NCI-H82 (cell line): ENCODE data around the gene TBL2.
"Not testable (repeated sequence)": the region's sequence is repeated elsewhere in the genome, so short reads cannot be mapped to it uniquely, and the experiment has no call there.

ENCODE experiments used
- DNase-seq: peaks from one replicate; lab custom pipeline; 2025; lab: John Stamatoyannopoulos, UW

Gene TBL2

DNA sequence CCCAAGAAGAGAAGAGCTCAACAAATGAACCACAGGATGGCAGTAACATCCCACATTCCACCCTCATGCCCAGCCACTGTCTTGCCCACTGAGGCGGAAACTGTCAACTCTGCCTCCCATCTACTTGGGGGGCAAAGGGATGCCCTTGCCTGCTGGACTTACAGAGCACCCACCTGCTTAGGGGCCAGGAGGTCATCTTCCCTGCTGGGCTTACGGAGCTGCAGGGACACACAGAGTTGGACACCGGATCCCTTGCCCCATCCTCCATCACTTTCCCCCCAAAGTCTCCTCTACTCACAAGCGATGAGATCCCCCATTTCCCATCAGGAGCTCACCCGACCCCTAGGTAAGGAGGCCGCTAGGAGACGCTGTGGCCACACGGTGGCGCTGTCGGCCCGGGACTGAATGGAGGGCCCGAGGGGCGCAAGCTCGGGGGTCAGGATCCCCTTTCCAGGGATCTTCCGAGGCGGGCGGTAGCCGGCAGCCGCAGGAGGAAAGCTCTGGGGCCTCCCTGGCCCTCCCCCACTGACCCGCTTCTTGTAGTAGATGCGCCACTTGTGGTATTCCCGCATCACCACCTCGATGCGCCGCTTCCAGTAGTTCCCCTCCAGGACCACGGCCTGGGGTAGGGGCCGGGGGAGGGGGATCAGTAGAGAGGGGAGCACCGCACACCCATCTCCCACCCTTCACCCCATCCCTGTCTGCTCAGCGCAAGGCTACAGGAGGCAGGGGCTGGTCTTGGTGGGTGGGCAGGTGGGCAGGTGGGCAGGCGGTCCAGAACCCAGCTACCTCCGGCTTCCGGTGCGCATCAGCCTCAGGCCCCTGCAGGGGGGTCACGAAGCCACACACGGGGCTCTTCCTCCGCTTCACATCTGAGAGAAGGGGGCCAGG is 28.7 kb upstream of the TBL2 start:
- peak; percentile 79 for DNase-seq

GRCh38 chr7:73605601-73606220 is 27.3 kb upstream of the TBL2 start:
- no peak for DNase-seq

DNA sequence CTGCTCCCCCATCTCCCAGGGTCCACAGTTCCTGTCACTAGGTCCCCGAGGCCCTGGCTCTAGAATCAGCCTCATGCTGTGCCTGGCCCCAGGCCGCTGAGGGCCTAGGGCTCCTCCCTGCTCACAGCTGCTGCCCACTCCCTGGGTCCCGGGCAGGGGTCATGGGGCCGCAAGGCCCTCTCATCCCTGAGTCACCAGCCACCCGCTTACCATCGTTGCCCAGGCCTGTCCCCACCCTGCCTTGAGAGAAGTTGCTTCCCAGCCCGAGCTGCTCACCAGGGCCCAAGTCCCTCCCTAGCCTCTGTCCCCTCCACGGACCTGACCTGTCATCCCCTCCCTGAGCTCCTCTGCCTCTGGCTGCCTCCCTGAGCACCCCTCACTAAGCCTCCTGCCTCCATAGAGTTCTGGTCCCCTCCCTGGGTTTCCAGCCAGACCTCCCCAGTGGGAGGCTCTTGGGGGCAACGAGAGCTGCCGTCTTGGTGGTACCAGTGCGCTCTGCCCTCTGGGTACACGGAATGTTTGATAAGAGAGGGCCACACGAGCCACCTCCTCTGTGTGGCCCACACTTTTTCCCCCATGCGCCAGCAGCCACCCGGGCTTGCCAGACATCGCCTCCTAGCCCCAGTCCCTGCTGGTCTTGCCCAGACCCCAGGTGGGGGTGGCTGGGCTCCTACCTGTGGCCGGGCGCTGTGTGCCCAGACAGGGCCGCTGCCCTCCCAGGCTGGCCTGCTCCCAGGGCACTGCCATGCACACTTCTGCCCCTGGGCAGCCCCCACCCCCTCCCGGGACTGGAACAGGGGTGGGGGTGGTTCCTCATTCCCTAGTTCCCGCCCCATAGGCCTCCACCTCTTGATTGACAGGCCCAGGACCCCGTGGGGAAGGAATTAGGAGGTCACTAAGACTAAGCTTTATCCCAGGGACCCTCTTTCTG is 24.6 kb upstream of the TBL2 start:
- peak; percentile 66 for DNase-seq

DNA sequence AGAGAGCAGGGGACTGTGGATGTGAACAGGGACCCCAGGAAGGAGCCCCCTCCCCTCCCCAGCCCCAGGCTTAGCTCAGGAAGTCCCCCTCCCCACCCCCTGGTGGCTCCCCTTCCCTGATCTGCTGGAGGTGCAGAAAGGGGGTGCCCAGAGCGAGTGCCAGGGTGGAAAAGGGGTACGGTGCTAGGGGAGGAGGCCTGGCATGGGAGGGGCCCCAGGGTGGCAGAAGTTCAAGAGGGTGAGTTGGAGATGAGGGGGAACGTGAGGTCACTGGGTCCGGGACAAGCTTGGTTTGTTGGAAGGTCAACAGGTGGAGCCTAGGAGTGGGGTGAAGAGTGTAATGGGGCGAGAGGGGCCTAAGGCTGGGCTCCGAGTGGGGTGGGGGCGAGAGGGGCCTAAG is 21.5 kb upstream of the TBL2 start:
- no peak for DNase-seq

DNA sequence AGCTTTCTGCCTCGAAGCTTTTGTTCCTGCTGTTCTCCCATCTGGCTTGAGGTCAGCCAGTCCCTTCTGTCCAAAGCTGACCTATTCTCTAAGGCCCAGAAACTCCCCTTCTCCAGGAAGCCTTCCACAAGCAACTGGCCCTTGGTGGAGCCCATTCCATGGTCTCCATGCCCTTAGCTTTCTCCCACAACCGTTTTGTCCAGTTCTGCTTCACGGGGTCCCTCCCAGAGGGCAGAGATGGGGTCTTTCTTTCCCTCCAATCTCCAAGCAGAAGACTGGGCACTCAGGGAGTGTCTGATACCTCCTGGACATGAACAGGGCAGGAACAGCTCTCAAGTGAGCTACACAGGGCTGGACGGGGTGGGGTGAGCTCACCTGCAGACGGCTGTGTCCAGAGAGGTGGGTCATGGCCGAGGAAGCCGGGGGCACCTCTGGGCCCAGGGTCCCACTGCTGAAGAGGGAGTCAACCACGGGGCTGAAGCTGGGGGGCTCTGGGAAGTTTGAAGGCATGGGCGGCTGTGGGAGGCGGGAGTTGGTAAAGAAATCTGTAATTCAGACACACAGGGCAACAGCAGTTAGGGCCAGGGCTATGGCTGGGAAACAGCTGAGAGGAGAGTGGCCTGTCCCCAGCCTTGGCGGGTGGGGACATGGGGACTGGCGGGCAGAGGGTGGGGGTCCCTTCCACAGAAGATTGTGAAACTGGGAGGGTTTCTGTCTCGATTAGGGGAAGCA is 20.9 kb upstream of the TBL2 start:
- no peak for DNase-seq

- DNase-seq, result no peak
These were observed 19.8 kb upstream of the TBL2 start for GRCh38 chr7:73597978-73598782.

GRCh38 chr7:73596191-73597065 is 18.0 kb upstream of the TBL2 start:
- DNase-seq, result no peak

DNA sequence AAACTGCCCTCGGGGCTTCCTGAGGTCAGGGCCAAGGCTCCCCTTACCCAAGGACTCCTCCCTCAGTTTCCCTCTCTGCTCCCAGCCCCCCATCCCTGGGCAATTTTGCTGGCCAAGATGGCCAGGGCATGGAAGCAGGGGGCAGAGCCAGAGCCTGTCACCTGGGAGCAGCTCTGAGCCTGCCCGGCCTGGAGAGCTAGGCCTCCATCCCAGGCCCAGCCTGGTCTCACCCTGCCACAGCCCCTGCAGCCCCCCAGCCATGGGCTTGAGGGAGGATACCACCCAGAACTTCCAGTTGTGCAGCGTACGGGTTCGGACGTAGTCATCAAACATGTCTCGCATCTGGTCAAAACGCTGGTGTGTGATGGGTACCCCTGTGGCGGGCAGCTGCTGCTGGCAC is 17.0 kb upstream of the TBL2 start:
- DNase-seq, result no peak

DNA sequence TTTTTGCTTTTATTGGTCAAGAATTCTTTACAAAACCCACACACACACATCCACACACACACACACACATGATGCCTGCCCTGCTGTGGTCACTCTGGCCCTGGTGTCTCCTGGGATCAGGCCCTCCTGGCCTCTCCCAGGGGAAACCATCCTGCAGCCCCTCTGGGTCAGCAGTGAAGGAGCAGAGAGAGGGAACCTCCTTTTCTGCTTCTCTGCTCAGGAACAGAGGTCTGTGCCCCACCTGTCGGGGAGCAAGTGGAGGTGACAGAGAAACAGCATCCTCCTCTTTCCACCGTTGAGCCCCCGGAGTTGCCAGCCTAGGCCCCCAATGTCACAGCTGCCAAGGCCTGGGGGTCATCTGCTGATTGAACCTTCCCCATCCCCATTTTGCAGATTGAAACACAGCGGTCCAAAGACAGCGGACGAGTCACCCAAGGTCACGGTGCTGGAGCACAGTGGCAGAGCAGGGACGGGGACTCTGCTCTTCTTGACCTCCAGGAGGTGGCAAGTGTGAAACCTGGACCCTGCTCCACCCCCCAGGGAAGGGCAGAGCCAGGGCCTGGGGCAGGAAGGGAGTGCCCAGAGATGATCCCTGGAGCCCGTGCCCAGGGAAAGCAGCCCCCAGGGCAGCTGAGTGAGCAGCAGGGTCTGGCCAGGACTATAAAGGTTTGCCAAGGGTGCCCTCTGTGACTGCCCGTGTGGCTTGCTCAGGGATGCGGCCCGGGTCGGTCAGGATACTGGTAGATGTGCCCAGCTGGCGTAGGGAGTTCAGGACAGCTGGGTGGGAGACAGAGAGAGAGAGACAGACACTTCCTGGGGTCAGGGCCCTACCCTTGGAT is 15.0 kb upstream of the TBL2 start:
- no peak for DNase-seq

DNA sequence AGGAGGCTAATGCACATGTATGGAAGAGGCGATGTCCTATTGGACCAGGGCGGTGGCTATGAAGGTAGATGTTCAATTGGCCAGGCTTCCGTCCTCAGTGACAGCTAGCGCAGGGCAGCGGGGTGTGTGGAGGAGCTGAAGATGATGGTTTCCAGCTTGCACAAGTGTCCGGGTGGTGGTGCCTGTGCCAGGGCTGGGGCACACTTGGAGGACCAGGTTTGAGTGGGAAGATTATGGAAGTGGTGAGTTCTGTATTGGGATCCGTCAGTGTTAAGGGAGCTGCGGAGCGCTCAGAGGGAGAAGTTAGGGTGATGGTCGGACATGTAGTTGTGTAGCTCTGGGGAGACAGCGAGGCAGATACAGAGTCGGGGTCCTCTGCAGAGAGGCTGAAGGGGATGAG is 8.5 kb upstream of the TBL2 start:
- no peak for DNase-seq

DNA sequence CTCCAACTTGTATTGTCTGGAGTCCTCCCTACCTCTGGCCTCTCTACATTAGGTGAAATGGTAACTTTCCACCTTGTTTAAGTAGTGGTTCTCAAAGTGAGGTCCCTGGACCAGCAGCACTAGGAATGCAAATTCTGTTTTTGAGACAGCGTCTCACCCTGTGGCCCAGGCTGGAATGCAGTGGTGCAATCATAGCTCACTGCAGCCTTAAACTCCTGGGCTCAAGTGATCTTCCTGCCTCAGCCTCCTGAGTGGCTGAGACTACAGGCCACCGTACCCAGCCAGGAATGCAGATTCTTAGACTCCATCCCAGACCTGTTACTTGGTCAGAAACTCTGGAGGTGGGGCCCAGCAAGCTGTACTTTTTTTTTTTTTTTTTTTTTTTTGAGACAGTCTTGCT is 6.8 kb upstream of the TBL2 start:
- DNase-seq, result no peak

- no peak for DNase-seq
These were observed 4.4 kb upstream of the TBL2 start for GRCh38 chr7:73582664-73583202.

GRCh38 chr7:73581006-73581405 is 2.6 kb upstream of the TBL2 start:
- not testable (repeated sequence) for DNase-seq

DNA sequence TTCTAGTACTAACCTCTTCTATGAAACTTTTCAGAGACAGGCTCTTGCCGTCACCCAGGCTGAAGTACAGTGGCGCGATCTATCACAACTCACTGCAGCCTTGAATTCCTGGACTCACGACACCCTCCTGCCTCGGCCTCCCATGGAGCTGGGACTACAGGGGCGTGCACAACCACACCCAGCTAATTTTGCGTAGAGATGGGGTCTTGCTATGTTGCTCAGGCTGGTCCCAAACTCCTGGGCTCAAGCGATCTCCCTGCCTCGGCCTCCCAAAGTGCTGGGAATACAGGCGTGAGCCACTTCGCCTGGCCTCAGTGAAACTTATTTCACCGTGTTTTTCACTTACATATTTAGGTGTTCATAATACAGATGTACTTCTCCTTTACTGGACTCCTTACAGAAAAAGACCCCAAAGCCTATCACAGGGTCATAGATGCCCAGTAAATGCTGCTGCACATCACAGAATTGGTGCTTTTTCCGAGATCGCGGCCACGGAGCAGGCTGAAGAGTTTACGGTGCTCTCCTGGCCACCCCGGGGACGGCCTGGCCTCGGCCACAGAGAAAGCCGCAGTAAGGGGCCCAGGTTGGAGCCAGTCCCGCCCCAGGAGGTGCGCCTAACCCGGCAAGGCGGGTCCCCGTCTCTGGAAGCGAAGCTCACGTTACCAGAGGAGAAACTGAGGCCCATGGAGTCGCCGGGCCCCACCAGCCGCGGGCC is 595 bp downstream of the TBL2 start:
- DNase-seq, result no peak

GRCh38 chr7:73573791-73574190 is 4.6 kb downstream of the TBL2 start:
- no peak for DNase-seq

DNA sequence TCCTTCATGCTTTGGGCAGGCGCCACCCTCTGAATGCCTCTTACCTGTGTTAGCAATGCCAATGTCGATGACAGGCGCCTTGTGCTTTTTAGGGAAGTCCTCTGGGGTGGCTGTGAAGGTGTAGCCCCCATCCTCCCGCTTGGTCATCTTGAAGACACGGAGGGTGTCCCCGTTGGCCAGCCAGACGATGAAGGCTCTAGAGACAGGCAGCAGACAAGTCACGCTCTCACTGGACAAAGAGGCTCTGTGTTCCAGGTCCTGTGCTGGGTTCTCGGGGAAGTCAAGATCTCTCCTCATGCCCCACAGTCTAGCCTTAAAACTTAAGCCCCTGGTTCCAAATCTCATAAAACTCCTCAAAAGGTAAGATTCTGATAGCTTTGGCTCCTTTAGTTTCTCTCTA is 5.1 kb downstream of the TBL2 start:
- no peak for DNase-seq

GRCh38 chr7:73572767-73573186 is 5.6 kb downstream of the TBL2 start:
- DNase-seq, result no peak

DNA sequence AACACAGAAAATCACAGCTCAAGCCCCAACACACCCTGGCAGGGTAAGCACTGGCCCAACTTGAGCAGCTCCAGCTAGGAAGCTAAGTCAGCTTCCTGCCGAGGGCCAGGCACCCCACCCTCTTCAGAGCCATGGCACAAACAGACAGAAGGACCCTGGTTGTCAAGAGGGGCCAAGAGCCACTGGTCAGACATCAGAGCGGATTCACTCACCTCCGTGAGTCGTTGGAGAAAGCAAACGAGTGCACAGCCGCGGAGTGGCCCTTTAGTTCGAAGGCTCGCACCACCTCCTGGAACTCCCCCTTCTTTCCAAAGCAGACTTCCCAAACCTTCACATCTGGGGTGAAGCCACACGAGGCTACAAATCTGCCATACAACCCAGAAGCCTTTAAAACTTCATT is 7.4 kb downstream of the TBL2 start:
- no peak for DNase-seq
